ENCODE measurements around the gene LMNTD2. TPM values are rescaled to one million over a fixed set of nuclear protein-coding genes. Genes with fewer than 3 reads are reported as not detected.

The LMNTD2 gene
- total and polyA plus RNA-seq, 4 donors = 1.4 to 1.9 (median 1.8) TPM

DNA sequence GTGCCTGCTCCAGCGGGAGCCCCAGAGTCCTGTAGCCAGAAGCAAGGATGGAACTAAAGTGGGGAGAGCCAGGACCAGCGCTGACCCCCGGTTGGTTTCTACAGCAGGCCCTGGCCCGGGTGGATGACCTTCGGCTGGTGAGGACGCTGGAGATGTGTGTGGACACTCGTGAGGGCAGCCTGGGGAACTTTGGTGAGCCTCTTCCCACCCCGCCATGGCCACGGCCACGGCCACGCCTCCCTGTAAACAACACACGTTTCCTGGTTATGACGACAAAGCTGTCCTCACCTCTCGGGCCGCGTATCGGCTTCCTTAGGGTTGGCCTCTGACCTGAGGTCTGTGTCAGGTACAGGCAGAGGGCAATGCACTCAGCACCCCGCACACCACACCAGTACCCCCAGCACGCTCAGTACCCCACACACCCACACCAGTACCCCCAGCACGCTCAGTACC is 19.1 kb downstream of the LMNTD2 start:
- no peak for DNase-seq
- H3K27ac ChIP-seq (ENCODE audit: low read depth in 1 of 2, low read length in 2 of 2) = no peak overlapping the region
- 89 to 92% methylated on average over 20 of the region's 20 CpGs for WGBS, 2 donors
- H3K9me3 ChIP-seq (ENCODE audit: control insufficient read depth, low read length) = no peaks in the 10 kb centered on the region
- H3K4me3 ChIP-seq (ENCODE audit: low read length in 2 of 2) = no peak overlapping the region
- intact Hi-C loops (cut with DNase I) = no loop called here
- ATAC-seq (ENCODE audit: low FRiP score) = no peak
- H3K36me3 ChIP-seq (ENCODE audit: control insufficient read depth in 1 of 2, insufficient read depth in 2 of 2, low read length in 1 of 2) = no peaks in the 10 kb centered on the region
- H3K27me3 ChIP-seq (ENCODE audit: control insufficient read depth in 1 of 2, insufficient read depth in 2 of 2, low read length in 1 of 2) = no peaks in the 10 kb centered on the region
- H3K4me1 ChIP-seq (ENCODE audit: control insufficient read depth in 1 of 2, insufficient read depth in 2 of 2, low read length in 2 of 2) = no peaks in the 10 kb centered on the region

DNA sequence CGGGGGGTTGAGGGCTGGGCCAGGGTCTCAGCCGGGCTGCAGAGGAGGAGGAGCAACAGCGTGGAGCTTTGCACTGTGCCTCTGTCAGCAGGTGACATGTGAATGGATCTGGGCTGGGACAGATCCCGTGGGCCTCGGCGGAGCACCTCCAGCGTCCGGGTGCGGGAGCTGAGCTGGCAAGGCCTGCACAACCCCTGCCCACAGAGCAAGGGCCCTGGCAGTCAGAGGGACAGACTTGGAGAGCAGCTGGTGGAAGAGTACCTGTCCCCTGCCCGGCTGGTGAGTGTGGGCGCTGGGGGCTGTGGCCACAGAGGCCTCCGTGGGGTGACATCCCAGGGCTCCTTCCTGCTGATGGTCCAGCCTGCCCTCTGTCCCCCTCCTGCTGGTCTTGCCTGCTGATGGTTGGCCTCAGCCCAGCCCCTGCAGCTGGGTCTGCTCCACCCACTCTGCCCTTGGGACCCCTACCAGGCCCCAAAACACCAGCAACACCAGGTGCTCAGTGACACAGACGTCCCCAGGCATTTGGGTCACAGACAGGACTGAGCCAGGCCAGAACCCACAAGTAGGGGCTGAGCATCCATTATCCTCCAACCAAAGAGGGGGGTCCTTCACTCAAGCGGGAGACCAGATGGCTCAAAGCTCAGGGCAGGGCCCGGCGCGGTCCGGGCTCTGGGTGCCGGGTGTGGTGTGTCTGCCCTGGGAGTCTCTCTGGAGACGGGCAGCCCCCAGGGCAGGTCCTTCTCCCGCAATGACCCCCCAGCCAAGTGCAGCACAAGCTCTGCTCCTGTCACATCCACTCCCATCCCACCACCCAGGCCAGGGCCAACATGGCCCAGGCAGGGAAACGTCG is 19.7 kb downstream of the LMNTD2 start:
- no peak overlapping the region for H3K27ac ChIP-seq (ENCODE audit: low read depth in 1 of 2, low read length in 2 of 2)
- DNase-seq (peak; percentile 40 to 73), ATAC-seq (ENCODE audit: low FRiP score) (no peak)
- no peaks in the 10 kb centered on the region for H3K27me3 ChIP-seq (ENCODE audit: control insufficient read depth in 1 of 2, insufficient read depth in 2 of 2, low read length in 1 of 2)
- H3K4me3 ChIP-seq (ENCODE audit: low read length in 2 of 2) = no peak overlapping the region
- no peaks in the 10 kb centered on the region for H3K9me3 ChIP-seq (ENCODE audit: control insufficient read depth, low read length)
- no peaks in the 10 kb centered on the region for H3K36me3 ChIP-seq (ENCODE audit: control insufficient read depth in 1 of 2, insufficient read depth in 2 of 2, low read length in 1 of 2)
- 88 to 89% methylated on average over 22 to 23 of the region's 23 CpGs for WGBS, 2 donors
- intact Hi-C loops (cut with DNase I) = no loop called here
- H3K4me1 ChIP-seq (ENCODE audit: control insufficient read depth in 1 of 2, insufficient read depth in 2 of 2, low read length in 2 of 2) = no peaks in the 10 kb centered on the region

DNA sequence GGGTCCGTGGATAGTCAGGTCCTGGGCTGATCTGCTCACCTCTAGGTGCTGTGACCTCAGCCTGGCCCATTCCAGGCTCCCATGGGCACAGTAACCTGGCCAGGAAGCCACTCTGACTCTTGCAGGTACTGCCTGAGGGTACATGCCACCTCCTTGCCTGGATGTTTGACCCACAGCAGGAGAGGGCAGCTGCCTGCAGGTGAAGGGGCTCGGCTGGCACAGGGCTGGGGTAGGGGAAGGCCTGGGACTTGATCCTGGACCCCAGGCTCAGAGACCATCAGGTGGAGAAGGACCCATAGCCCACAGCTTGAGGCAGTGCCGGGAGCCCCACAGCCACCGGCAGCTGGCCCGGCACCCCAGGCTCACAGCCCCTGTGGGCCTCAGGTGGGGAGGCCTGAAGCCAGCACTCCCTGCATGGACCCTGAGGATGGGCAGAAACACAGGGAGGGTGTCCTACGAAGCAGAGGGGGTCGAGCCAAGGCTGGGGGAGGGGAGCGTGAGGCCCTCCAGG is 20.5 kb downstream of the LMNTD2 start:
- Histone ChIP-seq H3K36me3 (ENCODE audit: control insufficient read depth in 1 of 2, insufficient read depth in 2 of 2, low read length in 1 of 2) (no peaks in the 10 kb centered on the region), H3K27me3 (ENCODE audit: control insufficient read depth in 1 of 2, insufficient read depth in 2 of 2, low read length in 1 of 2) (no peaks in the 10 kb centered on the region), H3K9me3 (ENCODE audit: control insufficient read depth, low read length) (no peaks in the 10 kb centered on the region), H3K4me3 (ENCODE audit: low read length in 2 of 2) (no peak overlapping the region), H3K27ac (ENCODE audit: low read depth in 1 of 2, low read length in 2 of 2) (no peak overlapping the region), H3K4me1 (ENCODE audit: control insufficient read depth in 1 of 2, insufficient read depth in 2 of 2, low read length in 2 of 2) (no peaks in the 10 kb centered on the region)
- 90% methylated on average over 8 of the region's 8 CpGs for WGBS, 2 donors
- intact Hi-C loops (cut with DNase I) = no loop called here
- peak in 1 of 2 donors; percentile 61 for DNase-seq
- ATAC-seq (ENCODE audit: low FRiP score) = no peak

DNA sequence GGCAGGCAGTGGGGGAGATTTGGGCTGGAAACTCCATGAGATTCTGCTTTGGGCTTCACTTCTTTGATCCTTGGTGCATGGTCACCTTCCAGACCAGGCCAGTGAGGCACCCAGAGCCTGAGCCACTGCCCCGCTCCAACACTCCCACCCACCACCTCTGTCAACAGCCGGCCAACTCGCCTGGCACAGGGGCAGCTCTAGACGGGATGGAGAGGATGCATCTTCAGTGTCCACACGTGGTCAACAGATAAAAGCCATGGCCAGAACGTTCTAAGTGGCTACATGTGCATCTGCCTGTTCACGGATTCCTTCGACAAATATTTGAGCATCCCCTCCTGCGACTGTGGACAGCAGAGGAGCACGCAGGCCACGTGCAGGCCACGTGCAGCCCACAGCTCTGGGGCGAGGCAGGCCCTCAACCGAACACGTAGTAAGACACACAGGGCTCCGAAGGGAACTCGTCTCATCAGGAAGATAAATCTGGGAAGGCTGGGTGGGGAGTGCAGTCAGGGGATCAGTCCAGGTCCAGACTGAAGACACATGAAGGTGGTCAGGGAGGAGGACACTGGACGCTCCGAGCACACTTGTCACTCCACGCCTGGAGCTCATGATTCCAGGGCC is 22.0 kb downstream of the LMNTD2 start:
- intact Hi-C loops (cut with DNase I) = no loop called here
- DNase-seq (peak in 1 of 2 donors; percentile 72), ATAC-seq (ENCODE audit: low FRiP score) (no peak)

DNA sequence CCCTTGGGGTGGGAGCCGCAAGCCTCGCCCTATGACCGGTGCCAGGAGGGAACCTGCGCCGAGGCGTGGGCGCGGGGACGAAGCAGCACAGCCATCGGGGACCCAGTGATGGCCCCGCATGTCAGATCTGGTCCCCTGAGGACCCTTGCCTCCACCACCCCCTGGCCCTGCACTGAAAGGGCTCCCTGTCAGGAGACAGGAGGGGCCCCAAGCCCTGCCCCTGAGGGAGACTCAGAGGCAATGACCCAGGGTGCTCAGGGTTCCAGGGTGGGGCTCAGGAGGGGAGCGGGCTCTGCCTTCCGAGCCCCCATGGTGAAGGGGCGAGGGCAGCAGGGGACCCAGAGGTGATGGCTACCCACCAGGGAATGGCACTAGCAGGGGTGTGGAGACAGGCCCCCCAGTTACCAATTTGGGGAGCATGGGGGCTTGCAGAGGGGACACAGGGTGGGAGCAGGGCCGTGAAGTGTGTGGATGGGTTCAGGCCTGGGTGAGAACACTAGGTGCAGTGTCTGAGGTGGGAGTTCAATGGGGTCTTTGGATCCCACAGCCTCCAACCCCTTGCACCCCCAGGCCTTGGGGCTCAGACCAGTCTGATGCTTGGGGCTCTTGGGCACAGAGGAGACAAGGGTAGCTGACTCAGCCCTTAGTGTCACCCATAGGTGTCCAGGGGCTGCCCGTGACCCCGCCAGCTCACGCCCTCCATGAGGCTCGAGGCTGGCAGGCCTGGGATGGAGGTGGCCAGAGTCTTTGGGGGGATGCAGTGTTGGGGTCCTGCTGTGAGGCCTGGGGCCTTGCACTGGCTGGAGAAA is 22.7 kb downstream of the LMNTD2 start:
- Histone ChIP-seq H3K4me3 (ENCODE audit: low read length in 2 of 2) (no peak overlapping the region), H3K36me3 (ENCODE audit: control insufficient read depth in 1 of 2, insufficient read depth in 2 of 2, low read length in 1 of 2) (no peaks in the 10 kb centered on the region), H3K27me3 (ENCODE audit: control insufficient read depth in 1 of 2, insufficient read depth in 2 of 2, low read length in 1 of 2) (no peaks in the 10 kb centered on the region), H3K9me3 (ENCODE audit: control insufficient read depth, low read length) (no peaks in the 10 kb centered on the region), H3K27ac (ENCODE audit: low read depth in 1 of 2, low read length in 2 of 2) (no peak overlapping the region), H3K4me1 (ENCODE audit: control insufficient read depth in 1 of 2, insufficient read depth in 2 of 2, low read length in 2 of 2) (no peaks in the 10 kb centered on the region)
- intact Hi-C loops (cut with DNase I) = no loop called here
- ATAC-seq (ENCODE audit: low FRiP score) (no peak), DNase-seq (no peak)
- 55 to 63% methylated on average over 19 of the region's 19 CpGs for WGBS, 2 donors

More for the DNA sequence above, 22.0 kb downstream of the LMNTD2 start:
- H3K4me1 ChIP-seq (ENCODE audit: control insufficient read depth in 1 of 2, insufficient read depth in 2 of 2, low read length in 2 of 2) = no peaks in the 10 kb centered on the region
- H3K27me3 ChIP-seq (ENCODE audit: control insufficient read depth in 1 of 2, insufficient read depth in 2 of 2, low read length in 1 of 2) = no peaks in the 10 kb centered on the region
- no peak overlapping the region for H3K27ac ChIP-seq (ENCODE audit: low read depth in 1 of 2, low read length in 2 of 2)
- no peaks in the 10 kb centered on the region for H3K36me3 ChIP-seq (ENCODE audit: control insufficient read depth in 1 of 2, insufficient read depth in 2 of 2, low read length in 1 of 2)
- 93 to 94% methylated on average over 20 of the region's 20 CpGs for WGBS, 2 donors
- no peak overlapping the region for H3K4me3 ChIP-seq (ENCODE audit: low read length in 2 of 2)
- H3K9me3 ChIP-seq (ENCODE audit: control insufficient read depth, low read length) = no peaks in the 10 kb centered on the region

DNA sequence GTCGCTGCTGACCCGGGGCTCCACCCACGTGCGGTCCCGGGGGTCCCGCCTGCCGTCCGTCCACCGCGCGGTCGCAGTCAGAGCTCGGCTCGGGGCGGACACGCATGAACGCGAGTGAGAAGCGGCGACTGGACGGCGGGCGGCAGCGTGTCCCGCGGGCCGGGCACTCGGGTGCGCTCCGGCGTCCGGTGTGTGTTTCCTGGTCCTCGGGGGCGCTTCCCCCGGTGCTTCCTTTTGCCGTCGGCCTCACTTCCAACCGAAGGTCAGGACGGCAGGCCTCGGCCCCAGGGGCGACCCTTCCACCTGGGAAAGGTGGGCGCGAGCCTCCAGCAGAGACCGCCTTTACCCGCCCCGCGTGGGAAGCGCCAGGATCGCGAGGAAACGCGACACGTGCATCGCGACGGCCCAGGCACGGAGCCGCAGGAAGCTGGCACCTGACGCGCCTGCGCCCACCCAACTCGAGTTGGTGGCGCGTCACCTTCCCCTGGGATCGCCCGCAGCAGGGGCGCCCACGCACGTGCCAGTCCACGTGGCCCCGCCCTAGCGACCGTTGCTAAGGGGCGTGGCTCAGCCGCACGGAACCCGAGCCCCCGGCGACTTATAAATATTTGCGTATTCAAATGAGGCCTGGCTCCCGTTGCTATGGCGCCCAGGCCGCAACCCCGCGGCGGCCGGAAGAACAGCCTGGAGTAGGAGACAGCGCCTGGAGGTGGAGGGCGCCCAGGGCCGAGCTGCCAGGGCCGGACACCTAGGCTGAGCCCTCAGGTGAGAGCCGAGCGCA is 23.5 kb downstream of the LMNTD2 start, which contains the start of gene LRRC56:
Gene LRRC56 (plus strand): TSS at position 687 of the 781 bp plus-strand sequence. CDS start 3,158 bp downstream, outside the sequence.
- Histone ChIP-seq H3K27me3 (ENCODE audit: control insufficient read depth in 1 of 2, insufficient read depth in 2 of 2, low read length in 1 of 2) (no peaks in the 10 kb centered on the region), H3K4me1 (ENCODE audit: control insufficient read depth in 1 of 2, insufficient read depth in 2 of 2, low read length in 2 of 2) (no peaks in the 10 kb centered on the region), H3K4me3 (ENCODE audit: low read length in 2 of 2) (no peak within 1 kb of the TSS), H3K36me3 (ENCODE audit: control insufficient read depth in 1 of 2, insufficient read depth in 2 of 2, low read length in 1 of 2) (no peaks in the 10 kb centered on the region), H3K27ac (ENCODE audit: low read depth in 1 of 2, low read length in 2 of 2) (no peak within 1 kb of the TSS), H3K9me3 (ENCODE audit: control insufficient read depth, low read length) (no peaks in the 10 kb centered on the region)
- WGBS, 2 donors = 2 to 3% methylated on average over 79 to 93 of the region's 93 CpGs
- ATAC-seq (ENCODE audit: low FRiP score) (peak; percentile 27), DNase-seq (peak; percentile 81 to 92)
- intact Hi-C loops (cut with DNase I) = no loop called here

DNA sequence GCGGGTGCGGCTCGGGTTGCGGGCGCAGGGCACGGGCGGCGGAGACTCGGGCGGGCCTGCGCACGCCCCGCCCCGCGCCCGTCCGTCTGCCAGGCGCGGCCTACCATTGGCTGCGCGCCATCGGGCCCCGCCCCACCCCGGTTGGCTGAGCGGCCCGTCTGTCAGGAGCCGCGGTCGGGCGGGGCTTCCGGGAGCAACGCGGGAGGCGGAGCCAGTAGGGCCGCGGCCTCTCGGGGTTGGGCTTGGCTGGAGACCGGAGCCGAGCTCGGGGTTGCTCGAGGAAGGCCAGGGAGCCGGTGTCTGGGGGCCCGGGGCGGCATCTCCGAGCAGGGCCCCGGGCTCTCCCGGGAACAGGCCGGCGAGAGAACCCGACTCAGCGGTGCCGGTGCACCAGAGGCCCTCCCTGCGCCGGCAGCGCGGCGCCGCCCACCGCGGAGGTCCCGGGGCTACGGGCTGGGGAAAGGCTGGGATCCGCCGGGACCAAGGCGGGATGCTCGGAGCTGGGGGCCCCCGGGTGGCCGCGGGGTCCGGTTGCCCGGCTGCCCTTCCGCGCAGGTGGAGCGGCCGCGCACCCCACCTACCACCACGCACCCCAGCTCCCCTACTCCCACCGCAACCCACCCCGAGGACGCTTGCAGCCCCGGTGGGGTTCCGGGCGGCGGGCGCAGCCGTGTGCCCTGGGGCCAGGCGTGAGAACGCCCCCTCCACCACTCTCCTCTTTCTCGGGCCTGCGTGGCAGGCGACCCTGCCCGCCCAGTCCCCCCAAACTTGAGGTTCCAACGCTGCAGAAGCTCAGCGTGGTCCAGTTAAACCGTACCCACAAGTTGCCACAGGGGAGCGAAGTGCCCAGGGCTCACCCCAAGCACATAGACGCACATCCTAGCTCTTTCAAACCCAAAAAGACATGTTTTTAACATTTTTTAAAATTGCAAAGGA is 24.8 kb downstream of the LMNTD2 start, which contains the start of gene HRAS:
Gene HRAS (minus strand): TSS at position 58 of the 936 bp plus-strand sequence.
- H3K27me3 ChIP-seq (ENCODE audit: control insufficient read depth in 1 of 2, insufficient read depth in 2 of 2, low read length in 1 of 2) = no peaks in the 10 kb centered on the region
- peak; percentile 96 to 97 for DNase-seq
- no peak within 1 kb of the TSS for H3K27ac ChIP-seq (ENCODE audit: low read depth in 1 of 2, low read length in 2 of 2)
- peak within 1 kb of the TSS; percentile 73 to 87 for H3K4me3 ChIP-seq (ENCODE audit: low read length in 2 of 2)
- intact Hi-C loops (cut with DNase I) = no loop called here
- peak; percentile 93 for ATAC-seq (ENCODE audit: low FRiP score)
- no peaks in the 10 kb centered on the region for H3K4me1 ChIP-seq (ENCODE audit: control insufficient read depth in 1 of 2, insufficient read depth in 2 of 2, low read length in 2 of 2)
- H3K36me3 ChIP-seq (ENCODE audit: control insufficient read depth in 1 of 2, insufficient read depth in 2 of 2, low read length in 1 of 2) = no peaks in the 10 kb centered on the region
- 2 to 4% methylated on average over 71 to 97 of the region's 97 CpGs for WGBS, 2 donors
- H3K9me3 ChIP-seq (ENCODE audit: control insufficient read depth, low read length) = no peaks in the 10 kb centered on the region

Measured in aorta (tissue), 5 donors.